ENCODE data around the gene ADAMTSL2. TPM values are rescaled to one million over a fixed set of nuclear protein-coding genes. Genes with fewer than 3 reads are reported as not detected.

ADAMTSL2 gene
- total RNA-seq, 1 donor from 2014 or later = 0.54 TPM

GRCh38 chr9:133499132-133499891, 35.2 kb upstream of the ADAMTSL2 start:
- Histone ChIP-seq H3K36me3 (ENCODE audit: control insufficient read depth, insufficient read depth, low read length) (no peaks in the 10 kb centered on the region), H3K27me3 (ENCODE audit: control insufficient read depth, insufficient read depth, low read length) (peaks cover 31% of the 10 kb centered on the region), H3K4me3 (ENCODE audit: low read depth, low read length) (no peak overlapping the region)
- DNase-seq (ENCODE audit: low read depth) = no peak
- no peak for TF ChIP-seq CTCF (IDR thresholded peaks at IDR 0.05; ENCODE audit: insufficient read depth, low read length, poor library complexity, severe bottlenecking)

GRCh38 chr9:133499892-133500270, 34.6 kb upstream of the ADAMTSL2 start:
- Histone ChIP-seq H3K4me3 (ENCODE audit: low read depth, low read length) (no peak overlapping the region), H3K27me3 (ENCODE audit: control insufficient read depth, insufficient read depth, low read length) (peaks cover 31% of the 10 kb centered on the region), H3K36me3 (ENCODE audit: control insufficient read depth, insufficient read depth, low read length) (no peaks in the 10 kb centered on the region)
- TF ChIP-seq CTCF (IDR thresholded peaks at IDR 0.05; ENCODE audit: insufficient read depth, low read length, poor library complexity, severe bottlenecking) = no peak
- no peak for DNase-seq (ENCODE audit: low read depth)

DNA sequence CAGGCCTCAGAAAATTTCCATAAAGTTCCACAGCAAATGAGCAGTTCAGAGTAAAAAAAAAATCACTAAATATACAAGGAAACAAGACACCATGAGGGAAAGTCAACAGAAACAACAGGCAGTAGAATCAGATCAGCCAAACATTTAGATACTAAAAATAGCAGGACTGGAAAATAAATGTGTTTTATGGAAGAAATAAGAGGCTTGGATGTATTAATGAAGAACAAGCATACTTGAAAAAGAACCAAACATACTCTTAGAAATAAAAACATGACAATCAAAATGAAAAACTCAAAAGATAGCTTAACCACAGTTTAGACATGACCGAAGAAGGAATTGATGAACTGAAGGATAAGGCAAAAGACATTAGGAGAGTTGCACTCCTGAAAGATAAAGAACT, 32.4 kb upstream of the ADAMTSL2 start:
- no peak for DNase-seq (ENCODE audit: low read depth)
- H3K27me3 ChIP-seq (ENCODE audit: control insufficient read depth, insufficient read depth, low read length) = peaks cover 22% of the 10 kb centered on the region
- H3K36me3 ChIP-seq (ENCODE audit: control insufficient read depth, insufficient read depth, low read length) = no peaks in the 10 kb centered on the region
- no peak overlapping the region for H3K4me3 ChIP-seq (ENCODE audit: low read depth, low read length)
- no peak for TF ChIP-seq CTCF (IDR thresholded peaks at IDR 0.05; ENCODE audit: insufficient read depth, low read length, poor library complexity, severe bottlenecking)

DNA sequence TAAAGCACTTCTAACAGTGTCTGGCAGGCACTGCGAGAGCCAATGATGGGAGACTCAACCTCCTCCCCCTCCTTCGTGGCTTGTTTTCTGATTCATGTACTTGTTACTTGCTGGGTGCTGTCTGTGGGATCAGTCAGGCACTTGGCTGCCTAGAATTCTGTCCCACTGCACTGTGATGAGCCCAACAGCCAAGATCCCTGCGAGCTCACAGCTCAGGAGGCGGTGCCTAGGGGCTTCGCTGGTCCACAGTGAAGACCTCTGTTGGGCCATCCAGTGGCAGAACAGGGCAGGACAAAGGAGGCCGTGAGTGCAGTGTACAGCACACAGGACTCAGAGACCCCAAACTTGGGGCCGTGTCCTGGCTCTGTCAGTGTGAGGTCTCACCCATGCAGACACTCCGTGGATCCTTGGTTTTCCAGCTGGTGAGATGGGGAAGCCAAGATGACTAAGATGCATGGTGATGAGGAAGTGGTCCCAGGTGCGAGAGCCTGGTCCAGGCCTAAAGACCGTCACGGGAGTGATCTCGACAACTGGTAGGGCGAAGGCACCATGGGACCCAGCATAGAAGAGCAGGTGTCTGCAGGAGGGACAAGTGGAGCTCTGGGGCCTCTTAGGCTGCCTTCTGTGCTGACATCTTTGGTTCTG, 29.2 kb upstream of the ADAMTSL2 start:
- Histone ChIP-seq H3K36me3 (ENCODE audit: control insufficient read depth, insufficient read depth, low read length) (no peaks in the 10 kb centered on the region), H3K4me3 (ENCODE audit: low read depth, low read length) (no peak overlapping the region), H3K27me3 (ENCODE audit: control insufficient read depth, insufficient read depth, low read length) (peaks cover 17% of the 10 kb centered on the region)
- DNase-seq (ENCODE audit: low read depth) = no peak
- TF ChIP-seq CTCF (IDR thresholded peaks at IDR 0.05; ENCODE audit: insufficient read depth, low read length, poor library complexity, severe bottlenecking) = no peak

DNA sequence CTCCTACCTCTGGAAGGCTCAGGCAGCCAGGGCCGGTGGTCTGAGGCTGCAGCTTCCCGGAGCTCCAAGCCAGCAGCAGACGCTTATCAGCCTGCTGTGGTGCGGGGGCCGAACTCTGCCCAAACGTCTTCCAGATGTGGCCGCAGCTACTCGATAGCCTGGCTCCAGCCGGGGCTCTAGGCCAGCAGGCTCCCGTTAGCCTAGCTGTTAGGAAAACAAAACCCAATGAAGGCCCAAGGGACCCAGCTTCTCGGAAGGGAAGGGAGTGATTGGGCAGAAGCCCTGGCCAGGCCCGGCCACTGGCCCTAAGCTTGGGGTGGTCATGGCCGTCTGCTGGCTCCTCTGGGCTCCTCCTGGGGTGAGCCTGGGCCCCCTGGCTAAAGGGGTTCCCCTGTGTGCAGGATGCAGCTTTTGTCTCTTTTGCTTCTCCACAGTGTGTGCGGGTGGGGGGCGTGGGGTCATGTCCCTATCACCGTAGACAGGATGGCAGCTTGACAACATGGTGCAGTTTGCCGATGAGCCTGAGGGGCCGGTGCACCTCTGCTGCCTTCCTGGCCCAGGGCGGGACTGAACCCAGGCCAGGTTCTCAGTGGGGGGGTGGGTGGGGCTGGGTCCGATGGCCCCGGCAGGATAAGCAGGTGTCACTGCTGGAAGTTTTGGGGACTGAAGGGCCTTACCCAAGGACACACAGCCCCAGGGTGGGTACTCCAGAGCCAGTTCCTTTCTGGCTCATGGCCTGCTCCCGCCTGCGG, 28.4 kb upstream of the ADAMTSL2 start:
- Histone ChIP-seq H3K4me3 (ENCODE audit: low read depth, low read length) (no peak overlapping the region), H3K27me3 (ENCODE audit: control insufficient read depth, insufficient read depth, low read length) (peaks cover 23% of the 10 kb centered on the region), H3K36me3 (ENCODE audit: control insufficient read depth, insufficient read depth, low read length) (no peaks in the 10 kb centered on the region)
- DNase-seq (ENCODE audit: low read depth) = no peak
- no peak for TF ChIP-seq CTCF (IDR thresholded peaks at IDR 0.05; ENCODE audit: insufficient read depth, low read length, poor library complexity, severe bottlenecking)

Measured in kidney epithelial cell (primary cell).